ENCODE measurements around the gene NCBP3.
"Not testable (repeated sequence)": the region's sequence is repeated elsewhere in the genome, so short reads cannot be mapped to it uniquely, and the experiment has no call there.

NCBP3 gene

DNA sequence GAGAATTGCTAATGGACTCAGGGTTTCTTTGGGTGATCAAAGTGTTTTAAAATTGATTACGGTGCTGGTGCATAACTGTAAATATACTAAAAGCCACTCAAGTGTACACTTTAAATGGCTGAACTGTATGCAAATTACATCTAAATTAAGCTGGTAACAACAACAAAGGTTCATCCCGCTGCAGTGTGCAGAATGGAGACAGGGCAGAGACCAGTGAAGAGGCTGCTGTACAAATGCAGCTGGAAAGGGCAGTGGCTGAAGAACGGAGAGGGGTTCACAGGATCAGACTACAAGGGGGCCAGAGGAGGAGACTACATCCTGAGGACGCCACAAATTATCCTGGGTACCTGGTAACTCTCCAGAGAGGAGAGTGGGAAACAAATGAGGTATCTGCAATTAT is 36.0 kb downstream of the NCBP3 start:
- no peak for DNase-seq (ENCODE audit: low read depth in 2 of 2)

DNA sequence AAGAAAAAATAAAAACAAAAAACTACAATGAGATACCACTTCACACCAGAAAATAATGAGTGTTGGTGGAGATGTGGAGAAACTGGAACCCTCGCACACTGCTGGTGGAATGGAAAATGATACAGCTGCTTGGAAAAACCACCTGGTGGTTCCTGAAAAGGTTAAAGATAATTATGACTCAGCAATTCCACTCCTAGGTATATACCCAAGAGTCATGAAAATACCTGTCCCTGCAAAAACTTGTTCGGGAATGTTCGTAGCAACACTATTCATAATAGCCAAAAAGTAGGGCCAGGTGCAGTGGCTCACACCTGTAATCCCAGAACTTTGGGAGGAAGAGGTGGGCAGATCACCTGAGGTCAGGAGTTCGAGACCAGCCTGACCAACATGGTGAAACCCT is 36.9 kb downstream of the NCBP3 start:
- DNase-seq (ENCODE audit: low read depth in 2 of 2): no peak

DNA sequence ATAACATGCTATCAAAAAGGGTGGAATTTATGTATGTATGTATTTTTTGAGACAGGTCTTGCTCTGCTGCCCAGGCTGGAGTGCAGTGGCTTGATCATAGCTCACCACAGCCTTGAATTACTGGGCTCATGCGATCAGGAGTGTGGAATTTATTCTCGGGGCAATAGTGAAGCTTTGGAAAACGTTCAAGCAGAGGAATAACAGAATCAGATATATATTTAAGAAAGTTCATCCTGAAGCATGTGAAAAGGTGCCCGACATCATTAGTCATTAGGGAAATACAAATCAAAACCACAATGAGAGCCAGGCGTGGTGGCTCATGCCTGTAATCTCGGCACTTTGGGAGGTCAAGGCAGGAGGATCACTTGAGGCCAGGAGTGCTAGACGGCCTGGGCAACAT is 37.3 kb downstream of the NCBP3 start:
- DNase-seq (ENCODE audit: low read depth in 2 of 2): no peak

DNA sequence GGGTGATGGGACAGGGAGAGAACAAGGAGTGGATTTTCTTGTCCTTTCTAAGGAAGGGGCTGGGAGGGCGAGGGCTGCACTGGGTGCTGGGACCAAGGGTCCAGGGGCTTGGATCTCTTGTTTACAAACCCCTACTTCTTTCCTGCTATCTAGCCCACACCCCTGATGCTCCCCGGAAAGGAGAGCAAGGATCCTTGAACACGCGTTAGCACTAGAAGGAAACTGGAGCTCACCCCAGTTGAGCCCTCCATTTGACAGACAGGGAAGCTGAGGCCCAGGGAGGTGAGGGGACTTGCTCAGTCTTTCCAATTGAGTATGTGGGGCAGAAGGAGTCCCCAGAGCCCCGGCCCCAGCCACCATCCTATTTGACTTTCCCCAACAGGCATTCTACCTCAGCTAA is 40.5 kb downstream of the NCBP3 start:
- no peak for DNase-seq (ENCODE audit: low read depth in 2 of 2)

DNA sequence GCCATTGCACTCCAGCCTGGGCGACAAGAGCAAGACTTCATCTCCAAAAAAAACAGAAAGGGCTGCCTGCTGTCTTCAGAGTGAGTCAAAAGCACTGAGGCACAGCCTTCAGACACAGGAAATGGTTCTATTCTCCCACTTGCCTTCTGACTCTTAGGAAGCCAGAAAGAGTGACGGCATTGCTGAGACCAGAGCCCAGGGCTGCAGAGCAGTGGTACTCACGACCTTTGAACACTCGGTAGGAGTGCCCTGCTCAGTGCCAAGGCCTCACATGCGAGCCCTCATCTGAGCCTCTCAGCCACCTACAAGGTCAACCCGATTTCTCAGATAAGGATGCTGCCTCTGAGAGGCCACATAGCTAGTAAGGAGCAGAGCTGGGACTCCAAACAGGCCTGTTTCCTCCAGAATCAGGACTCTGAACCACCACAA is 41.5 kb downstream of the NCBP3 start:
- peak in 1 of 2 donors; percentile 16 for DNase-seq (ENCODE audit: low read depth in 2 of 2)

DNA sequence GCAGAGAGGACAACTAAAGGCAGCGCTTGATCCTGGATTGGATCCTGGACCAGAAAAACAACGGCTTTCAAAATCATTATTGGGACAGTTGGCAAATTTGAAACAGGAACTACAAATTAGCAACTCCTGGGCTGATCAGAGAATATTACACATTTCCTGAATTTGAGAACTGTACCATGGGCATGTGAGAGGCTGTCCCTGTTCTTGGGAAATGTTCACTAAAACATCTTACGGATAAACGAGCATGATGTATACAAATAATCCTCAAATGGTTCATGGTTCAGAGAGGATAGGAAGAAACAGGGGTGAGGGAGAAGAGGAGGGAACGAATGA is 42.8 kb downstream of the NCBP3 start:
- no peak for DNase-seq (ENCODE audit: low read depth in 2 of 2)

DNA sequence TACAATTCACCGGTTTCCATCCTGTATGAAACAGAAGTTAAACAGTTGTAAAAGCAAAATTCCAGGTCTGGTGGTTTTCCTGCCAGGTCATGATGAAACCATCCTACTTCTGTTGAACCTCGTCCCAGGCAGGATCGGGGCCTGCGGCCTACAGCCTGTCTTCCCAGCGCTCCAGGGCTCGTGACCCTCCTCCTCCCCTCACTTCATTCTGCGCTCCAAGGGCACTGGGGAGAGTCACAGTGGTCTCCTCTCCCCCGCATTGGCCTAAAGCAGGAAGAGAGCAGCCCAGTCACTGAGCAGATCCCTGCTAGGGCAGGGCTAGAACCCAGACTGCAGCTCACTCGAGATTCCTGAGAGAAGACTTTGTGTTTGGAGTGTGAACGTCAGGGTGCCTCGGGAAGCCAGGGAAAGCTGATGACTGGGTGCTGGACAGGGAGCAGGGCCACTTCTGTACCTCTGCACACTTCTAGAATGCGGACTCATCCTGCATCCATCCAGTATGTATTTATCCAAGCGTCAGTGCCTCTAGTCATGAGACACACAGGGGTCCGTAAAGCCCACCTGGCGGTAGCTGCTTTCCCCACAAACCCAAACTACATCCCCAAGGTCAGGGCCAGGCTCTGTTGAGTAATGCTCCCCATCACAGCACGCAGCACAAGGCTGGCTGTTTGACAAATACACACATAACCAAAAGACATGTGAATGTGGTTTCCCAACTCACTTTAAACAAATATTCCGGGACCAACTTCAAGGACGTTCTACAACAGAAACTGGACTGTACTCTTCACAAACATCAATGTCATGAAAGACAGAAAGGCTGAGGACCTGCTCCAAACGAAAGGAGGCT is 43.4 kb downstream of the NCBP3 start:
- no peak for DNase-seq (ENCODE audit: low read depth in 2 of 2)

DNA sequence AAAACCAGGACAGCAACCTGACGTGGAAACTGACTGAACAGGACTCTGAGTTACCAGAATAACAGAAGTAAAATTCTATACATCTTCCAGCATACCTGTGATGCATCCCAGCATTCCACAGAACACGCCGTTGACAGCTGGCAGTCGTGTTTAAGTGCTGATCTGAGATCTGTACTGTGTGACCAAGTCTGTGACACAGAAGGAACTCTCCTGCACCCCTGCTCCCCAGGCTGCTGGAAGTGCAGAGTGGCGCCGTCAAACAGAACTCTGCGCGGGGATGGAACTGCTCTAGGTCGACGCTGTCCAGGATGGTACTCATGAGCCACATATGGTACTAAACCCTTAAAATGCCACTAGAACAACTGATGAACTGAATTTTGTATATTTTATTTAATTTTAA is 44.3 kb downstream of the NCBP3 start:
- DNase-seq (ENCODE audit: low read depth in 2 of 2): no peak

DNA sequence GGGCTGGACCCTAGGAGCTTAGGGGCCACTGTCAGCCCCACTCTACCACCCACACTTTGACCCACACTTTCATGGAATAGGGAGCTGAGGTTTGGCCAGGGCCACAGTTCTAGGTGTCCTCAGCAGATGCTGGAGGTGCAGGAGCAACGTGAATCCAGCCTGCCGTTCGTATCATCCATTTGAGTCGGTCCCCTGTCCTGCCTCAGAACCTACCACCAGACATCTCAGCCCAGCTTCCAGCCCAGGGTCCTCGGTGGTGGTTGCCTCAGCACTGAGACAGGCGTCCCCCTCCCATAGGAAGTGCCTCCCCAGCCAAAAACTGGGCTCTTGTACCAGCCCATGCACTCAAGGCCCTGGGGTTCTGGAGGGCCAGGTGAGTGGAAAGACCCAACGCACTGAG is 44.7 kb downstream of the NCBP3 start:
- no peak for DNase-seq (ENCODE audit: low read depth in 2 of 2)

DNA sequence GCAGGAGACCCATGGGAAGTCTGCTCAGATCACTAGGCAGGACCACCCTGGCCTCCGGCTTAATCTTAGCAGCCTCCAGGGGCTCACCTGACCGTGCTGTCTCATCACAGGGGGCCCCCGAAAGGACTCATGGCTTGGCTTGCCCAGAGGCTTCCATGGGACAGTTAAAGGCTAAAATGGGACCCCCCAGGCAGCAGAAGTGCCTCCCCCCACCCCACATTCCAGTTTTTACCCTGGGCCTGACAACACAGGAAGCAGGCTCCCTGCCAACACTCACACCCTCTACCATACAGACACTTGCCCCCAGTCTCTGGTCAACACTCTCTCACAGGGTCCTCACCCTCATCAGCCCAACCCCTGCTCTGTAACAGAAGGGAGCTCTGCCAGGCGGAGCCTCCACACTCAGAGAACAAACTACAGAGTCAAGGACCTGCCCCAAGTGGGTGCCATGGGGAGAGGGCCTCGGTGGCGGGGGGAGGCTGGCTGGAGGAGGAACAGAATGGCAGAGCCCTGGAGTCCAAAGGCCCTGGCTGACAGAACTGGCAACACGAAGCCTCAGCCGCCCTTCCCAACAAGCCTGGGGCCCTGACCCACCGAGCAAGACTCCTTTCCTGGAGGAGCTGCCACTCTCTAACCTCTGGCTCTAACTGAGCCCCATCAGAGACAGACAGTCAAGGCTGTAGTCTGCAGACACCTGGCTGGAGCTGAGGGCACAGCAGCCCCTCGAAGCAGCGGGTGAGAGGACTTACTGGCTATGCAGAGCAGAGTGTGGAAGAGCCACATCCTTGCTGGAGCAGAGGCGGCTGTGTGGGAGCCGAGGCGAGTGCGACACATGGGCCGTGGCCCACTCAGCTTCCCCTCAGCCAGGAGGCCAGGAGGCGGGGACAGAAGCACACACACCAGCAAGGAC is 45.4 kb downstream of the NCBP3 start, which contains the start of gene ITGAE:
ITGAE (minus strand) TSS at position 827 of the 910 bp plus-strand sequence; CDS start at position 783, 44 bp downstream.
- no peak for DNase-seq (ENCODE audit: low read depth in 2 of 2)

DNA sequence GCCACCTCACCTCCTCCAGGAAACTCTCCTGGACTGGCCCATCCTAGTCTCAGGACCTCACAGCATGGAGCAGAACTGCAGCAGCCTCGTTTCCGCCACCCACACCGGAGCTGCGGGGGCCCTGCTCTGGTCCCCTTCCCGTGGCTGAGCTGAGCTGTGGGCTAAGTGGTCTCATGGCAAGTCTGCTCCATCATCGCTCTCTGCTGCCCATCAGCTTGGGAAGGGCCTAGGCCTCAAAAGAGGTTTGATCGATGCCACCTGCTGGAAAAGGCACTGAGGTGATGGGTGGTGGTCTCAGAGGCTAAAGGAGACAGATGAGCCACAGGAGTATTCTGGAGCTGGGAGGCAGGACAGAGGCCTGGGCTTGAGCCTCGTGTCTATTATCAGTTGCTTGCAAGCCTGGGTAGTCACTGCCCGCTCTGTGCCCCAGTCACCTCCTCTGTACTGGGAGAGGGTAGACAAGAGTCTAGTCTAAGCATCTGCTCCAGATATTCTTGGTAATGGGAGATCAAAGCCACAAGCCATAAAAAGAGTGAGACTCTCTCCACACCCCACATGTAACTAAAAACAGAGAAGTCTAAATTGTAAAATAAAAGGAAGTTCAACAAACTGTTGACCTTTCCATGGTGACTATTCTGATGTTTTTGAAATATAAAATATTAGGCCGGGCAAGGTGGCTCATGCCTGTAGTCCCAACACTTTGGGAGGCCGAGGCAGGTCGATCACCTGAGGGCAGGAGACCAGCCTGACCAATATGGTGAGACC is 46.7 kb downstream of the NCBP3 start:
- DNase-seq (ENCODE audit: low read depth in 2 of 2): no peak

DNA sequence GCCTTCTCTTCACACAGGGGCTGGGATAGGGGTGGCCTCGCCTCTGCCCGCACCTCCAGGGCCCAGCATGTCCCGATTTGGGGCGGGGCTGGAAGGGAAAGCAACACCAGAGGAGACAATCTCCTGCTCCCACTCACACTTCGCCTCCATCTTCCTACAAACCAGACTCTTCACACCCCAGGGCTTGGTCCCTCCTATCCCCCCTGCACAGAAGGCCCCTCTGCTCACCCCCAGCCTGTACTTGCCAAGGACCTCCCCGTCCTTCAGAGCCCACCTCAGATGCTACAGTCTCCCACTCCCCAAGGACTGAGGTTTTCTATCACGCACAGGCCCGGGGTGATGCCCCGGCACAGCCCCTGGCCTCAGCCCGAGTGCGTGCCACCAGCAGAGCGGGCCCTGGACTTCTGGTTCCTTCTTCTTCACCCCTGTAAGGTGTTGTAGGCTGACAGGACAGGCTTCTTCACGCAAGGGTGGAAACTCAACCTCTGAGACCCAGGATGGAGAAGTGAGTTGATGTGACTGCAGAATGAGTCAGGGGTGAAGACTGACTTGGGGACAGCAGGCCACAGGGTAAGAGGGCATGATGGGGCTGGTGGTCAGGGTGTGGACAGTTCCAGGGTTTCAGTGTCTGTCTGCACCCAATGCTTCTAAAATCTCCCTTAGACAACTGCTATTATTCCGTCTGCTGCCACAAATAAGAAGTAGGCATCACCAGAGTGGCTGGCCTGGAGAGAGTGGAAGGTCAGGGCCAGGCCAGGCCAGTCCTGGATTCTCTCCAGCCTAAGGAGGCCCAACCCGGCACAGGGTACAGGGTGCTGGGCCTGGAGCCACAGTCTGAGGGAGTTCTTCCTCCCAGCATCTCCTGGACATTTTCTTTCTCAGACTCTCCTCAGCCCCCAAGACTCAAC is 47.5 kb downstream of the NCBP3 start:
- DNase-seq (ENCODE audit: low read depth in 2 of 2): no peak

DNA sequence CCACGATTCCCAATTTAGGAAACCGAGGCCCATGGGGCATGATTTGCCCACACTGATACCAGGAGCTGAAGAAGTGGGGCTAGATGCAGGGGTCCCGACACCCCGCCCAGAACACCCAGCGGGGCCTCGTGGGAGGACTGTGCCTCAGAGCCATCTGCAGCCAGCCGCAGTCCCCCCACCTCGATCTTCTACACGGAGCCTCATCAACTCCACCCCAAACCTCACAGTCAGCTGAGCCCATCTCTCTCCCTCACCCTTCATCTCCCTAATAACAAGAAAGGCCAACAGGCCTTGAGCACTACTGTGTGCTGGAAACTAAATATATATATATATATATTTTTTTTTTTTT is 49.2 kb downstream of the NCBP3 start:
- no peak for DNase-seq (ENCODE audit: low read depth in 2 of 2)

DNA sequence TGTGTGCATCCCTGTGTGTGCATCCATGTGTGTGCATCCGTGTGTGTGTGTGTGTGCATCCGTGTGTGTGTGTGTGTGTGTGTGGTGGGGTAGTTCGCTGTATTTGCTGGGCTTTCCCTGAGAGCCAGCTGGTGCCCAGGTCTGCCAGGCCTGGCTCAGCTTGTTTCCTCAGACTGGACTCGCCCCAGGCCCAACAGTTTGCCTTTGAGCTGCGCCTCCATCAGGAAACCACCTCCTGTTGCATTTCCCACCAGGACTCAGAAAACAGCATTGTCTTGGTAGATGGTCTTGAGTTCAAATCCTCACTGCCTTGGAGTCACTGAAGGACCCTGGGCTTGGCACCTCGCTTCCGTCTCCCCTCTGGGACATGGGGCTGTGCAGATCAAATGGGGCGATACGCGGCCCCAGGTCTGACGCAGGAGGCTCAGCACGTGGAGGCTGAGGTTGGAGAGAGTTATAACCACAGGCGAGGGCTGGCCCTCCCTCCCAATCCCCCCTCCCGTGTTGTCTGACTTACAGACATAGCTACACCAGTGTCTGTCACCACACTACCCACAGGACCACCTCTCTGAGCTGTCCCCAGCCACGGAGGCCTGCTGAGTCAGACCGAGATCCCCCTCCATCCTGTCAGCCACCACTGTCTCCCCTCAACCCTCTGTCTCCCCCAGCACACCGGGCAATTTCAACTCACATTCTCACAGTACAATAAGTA is 49.8 kb downstream of the NCBP3 start:
- DNase-seq (ENCODE audit: low read depth in 2 of 2): peak; percentile 64 to 67

DNA sequence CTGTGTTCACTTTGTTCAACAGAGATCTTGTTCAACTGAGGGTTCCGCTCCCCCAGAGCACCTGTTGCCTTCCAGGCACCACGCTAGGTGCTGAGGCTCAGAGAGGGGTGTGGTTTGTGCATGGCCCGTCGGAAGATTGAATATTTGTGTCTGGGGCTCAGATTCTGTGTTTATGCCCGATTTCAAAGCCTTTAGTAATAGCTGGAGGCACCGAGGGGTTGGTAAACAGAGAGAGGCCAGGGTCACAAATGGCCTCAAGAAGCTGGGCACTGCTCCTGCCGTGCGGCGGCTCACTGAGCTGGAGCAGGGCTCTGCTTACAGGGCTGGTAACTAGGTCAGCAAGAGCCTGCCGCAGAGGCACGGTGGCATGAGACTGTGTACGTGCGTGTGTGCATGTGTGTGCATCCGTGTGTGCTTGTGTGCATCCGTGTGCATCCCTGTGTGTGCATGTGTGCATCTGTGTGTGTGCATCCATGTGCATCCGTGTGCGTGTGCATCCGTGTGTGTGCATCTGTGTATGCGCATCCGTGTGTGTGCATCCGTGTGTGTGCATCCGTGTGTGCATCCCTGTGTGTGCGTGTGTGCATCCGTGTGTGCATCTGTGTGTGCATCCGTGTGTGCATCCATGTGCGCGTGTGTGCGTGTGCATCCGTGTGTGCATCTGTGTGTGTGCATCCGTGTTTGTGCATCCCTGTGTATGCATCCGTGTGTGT is 50.5 kb downstream of the NCBP3 start:
- no peak for DNase-seq (ENCODE audit: low read depth in 2 of 2)

DNA sequence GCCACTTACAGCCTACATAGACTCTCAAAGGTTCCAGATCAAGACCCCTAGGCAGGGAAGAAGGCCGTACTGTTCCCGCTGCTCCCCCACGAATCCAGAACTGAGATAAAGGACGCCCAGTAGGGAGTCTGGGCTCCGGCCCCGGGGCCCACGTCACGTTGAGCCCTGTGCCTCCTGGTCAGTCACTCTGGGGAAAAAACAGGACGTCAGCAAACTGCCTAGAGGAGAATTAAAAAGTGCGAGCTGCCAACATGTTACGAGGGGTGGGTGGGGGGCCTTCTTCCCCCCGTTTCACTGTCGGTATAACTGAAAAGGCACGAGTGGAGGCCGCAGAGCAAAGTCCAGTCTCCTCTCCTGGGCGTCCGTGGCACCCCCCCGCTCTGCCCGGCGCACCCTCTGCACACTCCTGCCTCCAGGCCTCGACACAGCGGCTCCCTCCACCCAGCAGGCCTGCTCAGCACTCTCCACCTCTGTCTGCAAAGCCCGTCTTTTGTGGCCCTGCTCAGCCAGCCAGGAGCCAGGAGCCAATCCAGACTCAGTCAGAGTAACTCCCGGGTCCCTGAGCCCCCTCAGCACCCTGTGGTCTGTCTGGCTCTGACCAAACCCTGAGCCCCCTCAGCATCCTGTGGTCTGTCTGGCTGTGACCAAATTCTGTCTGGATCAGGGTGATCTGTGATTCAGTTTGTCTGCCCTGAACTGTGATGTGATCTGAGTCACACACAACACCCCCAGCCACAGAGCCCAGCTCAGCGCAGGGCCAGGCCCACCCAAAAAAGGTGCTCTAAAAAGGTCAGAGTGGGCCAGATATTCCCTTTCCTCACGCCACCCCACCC is 51.3 kb downstream of the NCBP3 start:
- DNase-seq (ENCODE audit: low read depth in 2 of 2): peak in 1 of 2 donors; percentile 16

DNA sequence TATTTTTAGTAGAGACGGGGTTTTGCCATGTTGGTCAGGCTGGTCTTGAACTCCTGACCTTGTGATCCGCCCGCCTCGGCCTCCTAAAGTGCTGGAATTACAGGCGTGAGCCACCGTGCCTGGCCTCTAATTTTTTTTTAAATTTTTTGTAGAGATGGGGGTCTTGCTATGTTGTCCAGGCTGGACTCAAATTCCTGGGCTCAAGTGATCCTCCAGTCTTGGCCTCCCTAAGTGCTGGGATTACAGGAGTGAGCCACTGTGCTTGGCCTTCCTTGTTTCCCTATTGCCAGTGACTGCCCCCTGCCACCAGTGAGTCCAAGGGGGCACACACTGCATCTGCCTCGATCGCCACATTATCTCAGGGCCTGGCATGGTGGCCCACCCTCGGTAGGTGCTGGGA is 51.9 kb downstream of the NCBP3 start:
- DNase-seq (ENCODE audit: low read depth in 2 of 2): not testable (repeated sequence)

DNA sequence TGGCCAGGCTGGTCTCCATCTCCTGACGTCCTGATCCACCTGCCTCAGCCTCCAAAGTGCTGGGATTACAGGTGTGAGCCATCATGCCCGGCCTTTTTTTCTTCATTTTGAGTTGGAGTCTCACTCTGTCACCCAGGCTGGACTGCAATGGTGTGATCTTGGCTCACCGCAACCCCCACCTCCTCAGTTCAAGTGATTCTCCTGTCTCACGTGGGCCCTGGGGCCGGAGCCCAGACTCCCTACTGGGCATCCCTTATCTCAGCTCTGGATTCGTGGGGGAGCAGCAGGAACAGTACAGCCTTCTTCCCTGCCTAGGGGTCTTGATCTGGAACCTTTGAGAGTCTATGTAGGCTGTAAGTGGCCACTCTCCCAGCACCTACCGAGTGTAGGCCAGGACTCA is 52.8 kb downstream of the NCBP3 start:
- not testable (repeated sequence) for DNase-seq (ENCODE audit: low read depth in 2 of 2)

DNA sequence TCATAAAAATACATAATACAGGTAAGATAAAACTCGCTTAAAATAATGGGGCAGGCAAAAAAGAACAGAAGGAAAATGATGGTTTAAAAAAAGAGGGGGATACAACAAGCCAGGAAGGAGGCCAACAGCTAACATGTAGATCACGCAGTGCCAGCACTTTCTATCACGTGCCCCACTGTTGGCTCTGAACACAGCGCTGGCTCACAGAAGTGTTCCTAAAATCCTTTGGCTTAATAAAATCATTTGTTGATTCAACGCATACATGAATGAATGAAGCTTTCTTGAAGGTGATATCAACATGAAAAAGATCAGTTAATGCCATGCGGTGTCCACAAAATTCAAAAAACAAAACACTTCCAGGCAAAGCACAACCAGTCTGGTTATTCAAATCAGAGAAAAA is 53.6 kb downstream of the NCBP3 start:
- no peak for DNase-seq (ENCODE audit: low read depth in 2 of 2)

Measured in stimulated activated CD4-positive, alpha-beta T cell treated with anti-CD3 and anti-CD28 coated beads, Interleukin-15, amount 100 ng/mL, for 48 hours (primary cell).